Astrocyte of the spinal cord (primary cell): ENCODE results near the gene ADAP1.

Experiments used
- DNase-seq: peaks from one replicate; pipeline ENCODE4 v3.0.0; 2011; ENCODE audit warnings: low read depth, low spot score
- H3K4me3 ChIP-seq: 2 replicates; pipeline ENCODE4 v1.5.1; 2011; ENCODE audit warnings: low read depth, mild to moderate bottlenecking, low read length, moderate library complexity
- CTCF ChIP-seq: IDR thresholded peaks from 2 replicates; pipeline ENCODE4 v1.5.1; 2012; ENCODE audit warnings: low read depth, mild to moderate bottlenecking, low read length, inconsistent platforms
- in situ Hi-C: cut with HindIII; loops from 2 replicates; pipeline ENCODE4 v1.10.0; 2017; ENCODE audit warnings: low sequenced_read_pairs

The ADAP1 gene

GRCh38 chr7:892648-893593, 61.6 kb downstream of the ADAP1 start:
- no peak overlapping the region for H3K4me3 ChIP-seq
- in situ Hi-C loops: no loop called here
- no peak for DNase-seq
- no peak for TF ChIP-seq CTCF

DNA sequence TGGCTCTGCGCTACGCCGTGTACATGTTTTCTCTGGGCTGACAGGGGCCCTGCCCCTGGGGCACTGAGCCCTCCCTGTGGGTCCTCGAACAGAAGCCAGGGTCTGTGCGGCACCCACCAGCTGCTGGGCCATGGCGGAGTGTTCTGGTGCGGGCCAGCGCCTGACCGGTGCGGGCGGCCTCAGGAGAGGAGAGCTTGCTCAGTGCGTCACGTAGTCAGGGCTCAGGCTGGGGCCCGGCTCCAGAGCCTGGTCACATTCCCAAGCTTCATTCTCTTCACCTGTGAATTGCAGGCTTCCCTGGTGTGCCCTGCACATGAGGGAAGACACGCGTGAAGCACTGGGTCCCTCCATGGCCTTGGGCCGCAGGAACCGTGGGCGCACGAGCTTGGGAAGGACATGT, 62.7 kb downstream of the ADAP1 start:
- DNase-seq: no peak
- no peak for TF ChIP-seq CTCF
- in situ Hi-C loops: no loop called here
- no peak overlapping the region for H3K4me3 ChIP-seq

DNA sequence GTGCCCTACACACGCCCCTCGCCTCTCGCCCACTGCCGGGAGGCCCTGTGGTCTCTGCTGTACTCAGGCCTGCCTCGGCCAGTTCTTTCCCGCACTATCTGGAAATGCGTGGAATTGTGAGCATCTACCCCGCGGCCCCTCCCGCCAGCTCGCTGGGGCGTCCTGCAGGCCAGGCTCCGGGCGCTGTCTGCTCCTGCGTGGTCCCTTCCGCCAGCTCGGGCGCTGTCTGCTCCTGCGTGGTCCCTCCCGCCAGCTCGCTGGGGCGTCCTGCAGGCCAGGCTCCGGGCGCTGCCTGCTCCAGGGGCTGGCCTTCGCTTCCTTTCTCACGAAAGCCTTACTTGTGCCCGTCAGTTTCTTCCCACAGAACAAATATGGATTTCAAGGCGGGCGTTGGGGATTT, 63.2 kb downstream of the ADAP1 start:
- no peak overlapping the region for H3K4me3 ChIP-seq
- DNase-seq: no peak
- TF ChIP-seq CTCF: no peak
- in situ Hi-C loops: no loop called here

DNA sequence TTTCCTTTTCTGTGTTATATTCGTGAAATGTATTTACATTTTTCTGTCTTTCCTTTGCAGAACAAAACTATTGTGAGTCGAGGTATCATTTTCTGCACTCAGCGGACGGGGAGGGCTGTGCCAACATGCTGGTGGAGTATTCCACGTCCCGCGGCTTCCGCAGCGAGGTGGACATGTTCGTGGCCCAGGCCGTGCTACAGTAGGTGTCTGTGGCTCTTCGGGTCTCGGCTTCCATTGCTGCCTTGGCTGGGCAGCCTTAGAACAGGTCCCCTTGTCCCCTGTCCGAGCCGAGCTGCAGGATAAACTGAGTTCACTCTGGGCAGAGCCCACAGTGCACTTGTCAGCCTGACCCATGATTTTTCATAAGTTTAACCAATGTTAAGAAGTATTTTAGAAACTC, 63.6 kb downstream of the ADAP1 start:
- no peak for DNase-seq
- TF ChIP-seq CTCF: no peak
- no peak overlapping the region for H3K4me3 ChIP-seq
- in situ Hi-C loops: no loop called here

DNA sequence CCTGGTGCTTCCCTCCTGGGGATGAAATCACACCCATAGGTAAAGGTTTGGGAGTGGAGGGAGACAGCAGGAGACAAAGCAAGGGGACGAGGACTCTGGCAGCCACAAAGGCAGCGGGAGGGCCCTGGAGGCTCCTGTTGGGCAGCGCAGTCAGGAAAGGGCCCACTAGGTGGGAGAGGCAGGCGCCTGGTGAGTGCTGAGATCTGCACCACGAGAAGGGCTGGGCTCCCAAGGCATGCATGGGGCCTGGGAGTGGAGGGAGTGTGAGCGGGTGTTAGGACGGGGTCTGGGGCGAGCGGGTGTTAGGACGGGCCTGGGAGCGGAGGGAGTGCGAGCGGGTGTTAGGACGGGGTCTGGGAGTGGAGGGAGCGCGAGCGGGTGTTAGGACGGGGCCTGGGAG, 65.1 kb downstream of the ADAP1 start:
- no peak for DNase-seq
- in situ Hi-C loops: no loop called here
- no peak for TF ChIP-seq CTCF
- no peak overlapping the region for H3K4me3 ChIP-seq

DNA sequence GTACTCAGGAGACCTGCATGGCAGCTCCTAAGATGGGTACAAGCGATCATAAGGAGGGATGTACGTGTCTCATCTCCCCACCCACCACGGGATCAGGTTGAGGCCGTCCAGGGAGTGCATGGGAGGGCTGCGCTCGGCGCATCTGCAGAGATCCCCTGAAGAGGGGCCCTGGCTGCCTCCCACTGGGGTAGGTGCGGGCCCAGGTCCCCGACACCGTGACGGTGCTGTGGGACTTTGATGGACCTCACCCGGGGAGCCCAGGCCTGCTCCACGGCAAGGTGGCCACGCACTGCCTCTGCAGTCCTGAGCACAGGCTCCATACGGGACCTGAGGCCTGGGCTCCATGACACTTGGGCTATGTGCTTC, 65.5 kb downstream of the ADAP1 start:
- no peak overlapping the region for H3K4me3 ChIP-seq
- in situ Hi-C loops: no loop called here
- TF ChIP-seq CTCF: no peak
- no peak for DNase-seq
